DOHH2 (cell line): Measurements from ENCODE around the gene OBP2A.

Source experiments
- H3F3A ChIP-seq: fragments of 200-600 bp; sonication (generic), shearing (Covaris generic); 2 replicates; pipeline ENCODE4 v1.6.0; 2016; ENCODE audit warnings: antibody characterized with exemption, mild to moderate bottlenecking; ENCODE audit not compliant: control insufficient read depth, insufficient read depth
- H3K27ac ChIP-seq: fragments of 200-600 bp; sonication (generic); 2 replicates; pipeline ENCODE4 v1.5.1; 2014; ENCODE audit warnings: low read depth, mild to moderate bottlenecking, low read length, moderate library complexity
- H3K27me3 ChIP-seq: fragments of 200-600 bp; sonication (generic); 2 replicates; pipeline ENCODE4 v1.6.1; 2014; ENCODE audit warnings: mild to moderate bottlenecking, low read length, mixed read lengths; ENCODE audit not compliant: control insufficient read depth
- H3K36me3 ChIP-seq: fragments of 200-600 bp; sonication (generic); 2 replicates; pipeline ENCODE4 v1.6.1; 2014; ENCODE audit warnings: mild to moderate bottlenecking, low read length, moderate library complexity, mixed read lengths; ENCODE audit not compliant: control insufficient read depth
- H3K4me1 ChIP-seq: fragments of 200-600 bp; sonication (generic); 2 replicates; pipeline ENCODE4 v1.6.1; 2014; ENCODE audit warnings: mild to moderate bottlenecking, low read length, mixed read lengths; ENCODE audit not compliant: control insufficient read depth
- H3K4me2 ChIP-seq: fragments of 200-600 bp; sonication (generic); 2 replicates; pipeline ENCODE4 v1.6.0; 2014; ENCODE audit warnings: mild to moderate bottlenecking, low read length, moderate library complexity
- H3K4me3 ChIP-seq: fragments of 200-600 bp; sonication (generic); 2 replicates; pipeline ENCODE4 v1.5.1; 2014; ENCODE audit warnings: mild to moderate bottlenecking, low read length, mixed read lengths
- H3K79me2 ChIP-seq: fragments of 200-600 bp; sonication (generic); 2 replicates; pipeline ENCODE4 v1.6.1; 2014; ENCODE audit warnings: mild to moderate bottlenecking, low read length, mixed read lengths; ENCODE audit not compliant: control insufficient read depth
- H3K9me2 ChIP-seq: fragments of 200-600 bp; sonication (generic); replicated peaks from 2 replicates; pipeline ENCODE4 v1.6.1; 2014; ENCODE audit warnings: mild to moderate bottlenecking, low read length, mixed read lengths; ENCODE audit not compliant: control insufficient read depth
- H3K9me3 ChIP-seq: fragments of 200-600 bp; sonication (generic); 2 replicates; pipeline ENCODE4 v1.6.1; 2014; ENCODE audit warnings: antibody characterized with exemption, low read length, mixed read lengths; ENCODE audit not compliant: control insufficient read depth, insufficient read depth
- H4K20me1 ChIP-seq: fragments of 200-600 bp; sonication (generic); 2 replicates; pipeline ENCODE4 v1.6.0; 2014; ENCODE audit warnings: low read depth, mild to moderate bottlenecking, antibody characterized with exemption, low read length, moderate library complexity; ENCODE audit not compliant: control insufficient read depth, insufficient read depth
- CTCF ChIP-seq: fragments of 200-600 bp; sonication (generic); IDR thresholded peaks from one replicate; pipeline ENCODE4 v1.5.1; 2014; ENCODE audit warnings: antibody characterized with exemption, mild to moderate bottlenecking, low read depth, low read length; ENCODE audit not compliant: poor library complexity, severe bottlenecking
- EZH2phosphoT487 ChIP-seq: fragments of 200-600 bp; sonication (generic); IDR thresholded peaks from 2 replicates; pipeline ENCODE4 v1.6.1; 2017; ENCODE audit warnings: borderline replicate concordance, mild to moderate bottlenecking, antibody characterized with exemption, low read length, moderate library complexity, mixed read lengths

The OBP2A gene

GRCh38 chr9:135504262-135505243, 41.4 kb upstream of the OBP2A start:
- Histone ChIP-seq H3K27ac (no peak overlapping the region), H3K4me1 (peaks cover 18% of the 10 kb centered on the region), H3K9me2 (no peaks in the 10 kb centered on the region), H3K27me3 (peaks cover 1% of the 10 kb centered on the region), H3K4me3 (no peak overlapping the region), H3F3A (no peaks in the 10 kb centered on the region), H4K20me1 (peaks cover 17% of the 10 kb centered on the region), H3K4me2 (no peak overlapping the region), H3K9me3 (no peaks in the 10 kb centered on the region; the same call in 1 of the 2 replicates), H3K36me3 (peaks cover 49% of the 10 kb centered on the region), H3K79me2 (peaks cover 30% of the 10 kb centered on the region)
- TF ChIP-seq CTCF (peak; percentile 82), EZH2phosphoT487 (no peak)

- TF ChIP-seq CTCF (no peak), EZH2phosphoT487 (no peak)
- H4K20me1 ChIP-seq: peaks cover 17% of the 10 kb centered on the region
- no peak overlapping the region for H3K4me3 ChIP-seq
- H3K27me3 ChIP-seq: no peaks in the 10 kb centered on the region
- H3K4me1 ChIP-seq: peaks cover 10% of the 10 kb centered on the region
- peaks cover 26% of the 10 kb centered on the region for H3K79me2 ChIP-seq
- H3K27ac ChIP-seq: no peak overlapping the region
- H3K36me3 ChIP-seq: peaks cover 49% of the 10 kb centered on the region
- no peaks in the 10 kb centered on the region for H3F3A ChIP-seq
- no peaks in the 10 kb centered on the region for H3K9me2 ChIP-seq
- no peak overlapping the region for H3K4me2 ChIP-seq
- H3K9me3 ChIP-seq: no peaks in the 10 kb centered on the region; the same call in 1 of the 2 replicates
Observed at GRCh38 chr9:135505406-135506187, 40.3 kb upstream of the OBP2A start.

- peaks cover 12% of the 10 kb centered on the region; the same call in 1 of the 2 replicates for H4K20me1 ChIP-seq
- H3K9me2 ChIP-seq: no peaks in the 10 kb centered on the region
- TF ChIP-seq CTCF: no peak
- no peak for TF ChIP-seq EZH2phosphoT487
- peaks cover 7% of the 10 kb centered on the region for H3K4me1 ChIP-seq
- H3K4me2 ChIP-seq: no peak overlapping the region
- H3K27me3 ChIP-seq: no peaks in the 10 kb centered on the region
- H3K27ac ChIP-seq: no peak overlapping the region
- H3K36me3 ChIP-seq: peaks cover 40% of the 10 kb centered on the region
- H3K4me3 ChIP-seq: no peak overlapping the region
- H3F3A ChIP-seq: no peaks in the 10 kb centered on the region
- H3K79me2 ChIP-seq: peaks cover 17% of the 10 kb centered on the region
- no peaks in the 10 kb centered on the region; the same call in 1 of the 2 replicates for H3K9me3 ChIP-seq
Observed at GRCh38 chr9:135506327-135507103, 39.4 kb upstream of the OBP2A start.
